IPS DF 4.7 (cell line): ENCODE measurements around the gene CPPED1.

Experiments
- DNase-seq: peaks from one replicate; pipeline ENCODE4 v3.0.0-alpha.2; 2013; ENCODE audit warnings: low spot score; ENCODE audit errors: extremely low read depth

Gene CPPED1

GRCh38 chr16:12611006-12611477, 192.6 kb downstream of the CPPED1 start:
- no peak for DNase-seq

- DNase-seq = no peak
Observed at GRCh38 chr16:12609937-12610699, 193.6 kb downstream of the CPPED1 start.
